ENCODE measurements around the gene GLT6D1.

The GLT6D1 gene

GRCh38 chr9:135584371-135584770 is 55.0 kb downstream of the GLT6D1 start:
- DNase-seq (ENCODE audit: low spot score), result no peak

- no peak for DNase-seq (ENCODE audit: low spot score)
These were observed 55.7 kb downstream of the GLT6D1 start for GRCh38 chr9:135583688-135584011.

GRCh38 chr9:135582966-135583687 is 56.2 kb downstream of the GLT6D1 start:
- no peak for DNase-seq (ENCODE audit: low spot score)

GRCh38 chr9:135582541-135582940 is 56.8 kb downstream of the GLT6D1 start:
- DNase-seq (ENCODE audit: low spot score), result no peak

GRCh38 chr9:135581636-135582426 is 57.5 kb downstream of the GLT6D1 start:
- no peak for DNase-seq (ENCODE audit: low spot score)

- no peak for DNase-seq (ENCODE audit: low spot score)
These were observed 58.5 kb downstream of the GLT6D1 start for GRCh38 chr9:135580664-135581380.

GRCh38 chr9:135579889-135580660 is 59.3 kb downstream of the GLT6D1 start:
- DNase-seq (ENCODE audit: low spot score), result no peak

- DNase-seq (ENCODE audit: low spot score), result no peak
These were observed 60.0 kb downstream of the GLT6D1 start for GRCh38 chr9:135579356-135579755.

GRCh38 chr9:135577256-135577655 is 62.1 kb downstream of the GLT6D1 start:
- DNase-seq (ENCODE audit: low spot score), result no peak

- no peak for DNase-seq (ENCODE audit: low spot score)
These were observed 63.2 kb downstream of the GLT6D1 start for GRCh38 chr9:135575995-135576631.

- no peak for DNase-seq (ENCODE audit: low spot score)
These were observed 64.4 kb downstream of the GLT6D1 start for GRCh38 chr9:135574943-135575342.

GRCh38 chr9:135574331-135574730 is 65.0 kb downstream of the GLT6D1 start:
- no peak for DNase-seq (ENCODE audit: low spot score)
